IMR-90 (cell line): Measurements from ENCODE around the gene NADK.
A peak's percentile ranks its signal among the peaks of the same experiment; 100 is the strongest.

Experiments used
- CEBPB ChIP-seq: IDR thresholded peaks from 2 replicates; pipeline ENCODE4 v1.6.1; 2012; ENCODE audit warnings: low read depth, low read length, improper control_type of control experiment
- RAD21 ChIP-seq: IDR thresholded peaks from 2 replicates; pipeline ENCODE4 v1.6.1; 2012; ENCODE audit warnings: low read length, improper control_type of control experiment
- TF ChIP-seq, protein P1 (sequence below): fragments of 150-350 bp; IDR thresholded peaks from 2 replicates; pipeline ENCODE4 v1.6.1; 2016; ENCODE audit warnings: low read depth, mild to moderate bottlenecking, low read length, moderate library complexity, borderline replicate concordance
- TF ChIP-seq, protein P2 (sequence below): conservative IDR thresholded peaks from 2 replicates; pipeline ENCODE4 v1.5.1; 2012; ENCODE audit warnings: mild to moderate bottlenecking, low read depth, low read length, improper control_type of control experiment

DNA sequence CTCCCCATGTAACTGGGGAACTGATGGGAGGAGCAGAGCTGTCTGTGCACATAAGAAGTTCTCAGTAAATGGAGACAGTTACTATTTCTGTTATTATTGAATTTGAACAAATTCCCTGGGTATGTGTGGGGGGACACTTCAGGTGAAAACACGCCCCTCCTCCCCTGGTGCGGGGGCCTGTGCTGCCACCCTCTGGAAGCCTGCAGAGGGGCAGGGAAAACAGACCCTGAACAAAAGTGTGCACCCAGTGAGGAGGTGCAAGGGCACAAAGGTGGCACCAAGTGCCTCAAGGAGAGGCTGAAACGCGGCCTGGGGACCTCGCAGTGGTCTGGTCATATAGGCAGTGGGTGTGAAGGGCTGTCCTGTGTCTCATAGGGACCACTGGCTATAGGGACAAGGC is 18.2 kb upstream of the NADK start:
- TF ChIP-seq, protein P1, sequence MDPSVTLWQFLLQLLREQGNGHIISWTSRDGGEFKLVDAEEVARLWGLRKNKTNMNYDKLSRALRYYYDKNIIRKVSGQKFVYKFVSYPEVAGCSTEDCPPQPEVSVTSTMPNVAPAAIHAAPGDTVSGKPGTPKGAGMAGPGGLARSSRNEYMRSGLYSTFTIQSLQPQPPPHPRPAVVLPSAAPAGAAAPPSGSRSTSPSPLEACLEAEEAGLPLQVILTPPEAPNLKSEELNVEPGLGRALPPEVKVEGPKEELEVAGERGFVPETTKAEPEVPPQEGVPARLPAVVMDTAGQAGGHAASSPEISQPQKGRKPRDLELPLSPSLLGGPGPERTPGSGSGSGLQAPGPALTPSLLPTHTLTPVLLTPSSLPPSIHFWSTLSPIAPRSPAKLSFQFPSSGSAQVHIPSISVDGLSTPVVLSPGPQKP: no peak
- TF ChIP-seq, protein P2, sequence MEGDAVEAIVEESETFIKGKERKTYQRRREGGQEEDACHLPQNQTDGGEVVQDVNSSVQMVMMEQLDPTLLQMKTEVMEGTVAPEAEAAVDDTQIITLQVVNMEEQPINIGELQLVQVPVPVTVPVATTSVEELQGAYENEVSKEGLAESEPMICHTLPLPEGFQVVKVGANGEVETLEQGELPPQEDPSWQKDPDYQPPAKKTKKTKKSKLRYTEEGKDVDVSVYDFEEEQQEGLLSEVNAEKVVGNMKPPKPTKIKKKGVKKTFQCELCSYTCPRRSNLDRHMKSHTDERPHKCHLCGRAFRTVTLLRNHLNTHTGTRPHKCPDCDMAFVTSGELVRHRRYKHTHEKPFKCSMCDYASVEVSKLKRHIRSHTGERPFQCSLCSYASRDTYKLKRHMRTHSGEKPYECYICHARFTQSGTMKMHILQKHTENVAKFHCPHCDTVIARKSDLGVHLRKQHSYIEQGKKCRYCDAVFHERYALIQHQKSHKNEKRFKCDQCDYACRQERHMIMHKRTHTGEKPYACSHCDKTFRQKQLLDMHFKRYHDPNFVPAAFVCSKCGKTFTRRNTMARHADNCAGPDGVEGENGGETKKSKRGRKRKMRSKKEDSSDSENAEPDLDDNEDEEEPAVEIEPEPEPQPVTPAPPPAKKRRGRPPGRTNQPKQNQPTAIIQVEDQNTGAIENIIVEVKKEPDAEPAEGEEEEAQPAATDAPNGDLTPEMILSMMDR: peak; percentile 14; the same call in 1 of the 2 replicates
- TF ChIP-seq RAD21: no peak
- TF ChIP-seq CEBPB: no peak
